Glutamatergic neuron (in vitro differentiated cells): ENCODE measurements around the gene CDH2. TPM values are rescaled to one million over a fixed set of nuclear protein-coding genes. Genes with fewer than 3 reads are reported as not detected.

Source experiments
- DNase-seq: peaks from one replicate; pipeline ENCODE4 v3.0.0; 2022
- H3K27ac Mint-ChIP-seq: one replicate; pipeline ENCODE4 v1.8.0; 2020; ENCODE audit warnings: mild to moderate bottlenecking, mixed read lengths, inconsistent platforms; ENCODE audit not compliant: unreplicated experiment
- H3K27me3 Mint-ChIP-seq: one replicate; pipeline ENCODE4 v1.8.0; 2020; ENCODE audit warnings: mild to moderate bottlenecking, moderate library complexity, mixed read lengths, inconsistent platforms; ENCODE audit not compliant: unreplicated experiment
- H3K36me3 Mint-ChIP-seq: one replicate; pipeline ENCODE4 v1.8.0; 2020; ENCODE audit warnings: mild to moderate bottlenecking, mixed read lengths, inconsistent platforms; ENCODE audit not compliant: unreplicated experiment
- H3K4me1 Mint-ChIP-seq: one replicate; pipeline ENCODE4 v1.8.0; 2020; ENCODE audit warnings: mild to moderate bottlenecking, low read depth, mixed read lengths, inconsistent platforms; ENCODE audit not compliant: unreplicated experiment
- H3K4me3 Mint-ChIP-seq: one replicate; pipeline ENCODE4 v1.8.0; 2020; ENCODE audit warnings: mild to moderate bottlenecking, mixed read lengths, inconsistent platforms; ENCODE audit not compliant: unreplicated experiment
- H3K9me3 Mint-ChIP-seq: one replicate; pipeline ENCODE4 v1.8.0; 2020; ENCODE audit warnings: mild to moderate bottlenecking, moderate library complexity, mixed read lengths, inconsistent platforms; ENCODE audit not compliant: unreplicated experiment
- CTCF ChIP-seq: fragments of 200-600 bp; sonication (generic); IDR thresholded peaks from one replicate; pipeline ENCODE4 v1.5.0; 2021; ENCODE audit not compliant: partially characterized antibody, unreplicated experiment
- total RNA-seq: library from RNA; stranded (reverse); fragmentation: NEBNext Ultra II Directional; extraction: Animal tissue kit (Norgen Biotek cat#: 25700); gene quantifications from one replicate; pipeline ENCODE4 v1.2.1, GENCODE V29; 2021; ENCODE audit not compliant: unreplicated experiment

Gene CDH2
- total RNA-seq, 1 donor from 2014 or later, result 224 TPM

DNA sequence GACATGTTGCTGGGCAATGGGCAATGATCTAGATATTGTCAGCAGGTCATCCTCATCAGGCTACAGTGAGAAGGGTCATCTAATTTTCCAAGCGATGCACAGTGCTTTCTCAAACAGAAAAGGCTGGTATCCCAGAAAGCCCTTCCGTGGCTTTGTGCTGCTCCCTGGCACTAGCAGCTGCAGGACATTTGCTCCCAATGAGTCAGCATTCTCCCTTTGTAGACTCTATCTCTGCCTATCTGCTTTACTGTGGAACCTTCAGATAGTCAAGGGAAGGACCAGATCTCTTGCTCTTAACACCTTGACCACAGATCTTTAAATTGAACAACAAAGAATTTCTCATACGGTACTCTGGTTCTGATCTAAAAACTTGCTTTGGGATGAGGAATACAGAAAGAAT is 101.4 kb downstream of the CDH2 start:
- no peak for DNase-seq
- TF ChIP-seq CTCF, result no peak
- H3K4me1 Mint-ChIP-seq, result peaks cover 38% of the 10 kb centered on the region
- peak overlapping the region; percentile 9 for H3K27ac Mint-ChIP-seq
- no peak overlapping the region for H3K4me3 Mint-ChIP-seq
- no peaks in the 10 kb centered on the region for H3K36me3 Mint-ChIP-seq
- no peaks in the 10 kb centered on the region for H3K9me3 Mint-ChIP-seq
- peaks cover 5% of the 10 kb centered on the region for H3K27me3 Mint-ChIP-seq

- no peaks in the 10 kb centered on the region for H3K36me3 Mint-ChIP-seq
- peaks cover 5% of the 10 kb centered on the region for H3K27me3 Mint-ChIP-seq
- H3K9me3 Mint-ChIP-seq, result no peaks in the 10 kb centered on the region
- H3K4me3 Mint-ChIP-seq, result no peak overlapping the region
- H3K4me1 Mint-ChIP-seq, result peaks cover 33% of the 10 kb centered on the region
- TF ChIP-seq CTCF, result no peak
- no peak for DNase-seq
- no peak overlapping the region for H3K27ac Mint-ChIP-seq
Measured at GRCh38 chr18:28074076-28074475, 102.9 kb downstream of the CDH2 start.

GRCh38 chr18:28073658-28074057 is 103.3 kb downstream of the CDH2 start:
- peaks cover 33% of the 10 kb centered on the region for H3K4me1 Mint-ChIP-seq
- peaks cover 5% of the 10 kb centered on the region for H3K27me3 Mint-ChIP-seq
- no peak for TF ChIP-seq CTCF
- no peak for DNase-seq
- H3K4me3 Mint-ChIP-seq, result no peak overlapping the region
- H3K9me3 Mint-ChIP-seq, result no peaks in the 10 kb centered on the region
- H3K36me3 Mint-ChIP-seq, result no peaks in the 10 kb centered on the region
- no peak overlapping the region for H3K27ac Mint-ChIP-seq

- no peak for DNase-seq
Measured at GRCh38 chr18:28071199-28071598, 105.7 kb downstream of the CDH2 start.

DNA sequence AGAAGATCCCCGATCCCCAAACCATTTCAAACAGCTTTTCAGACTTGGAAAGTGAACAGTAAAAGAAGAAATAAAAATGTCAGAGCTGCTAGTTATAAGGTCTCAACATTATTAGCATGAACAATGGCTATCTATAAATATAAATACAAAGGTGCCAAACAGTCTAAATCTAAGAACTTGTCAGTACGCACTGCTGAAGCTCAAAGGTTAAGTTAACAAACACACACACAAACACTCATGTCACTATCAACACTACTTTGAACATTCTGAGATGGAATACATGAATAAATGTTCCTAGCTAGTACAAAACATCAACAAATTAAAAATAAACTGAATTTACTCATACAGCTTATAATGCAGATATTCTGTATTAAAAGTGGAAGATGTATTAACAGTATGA is 108.7 kb downstream of the CDH2 start:
- TF ChIP-seq CTCF, result no peak
- Mint-ChIP-seq H3K27me3 (peaks cover 2% of the 10 kb centered on the region), H3K4me3 (no peak overlapping the region), H3K36me3 (no peaks in the 10 kb centered on the region), H3K4me1 (peaks cover 15% of the 10 kb centered on the region), H3K9me3 (peaks cover 4% of the 10 kb centered on the region), H3K27ac (no peak overlapping the region)
- DNase-seq, result no peak

More at GRCh38 chr18:28071199-28071598, 105.7 kb downstream of the CDH2 start:
- H3K4me1 Mint-ChIP-seq, result peaks cover 29% of the 10 kb centered on the region
- no peak overlapping the region for H3K27ac Mint-ChIP-seq
- no peak overlapping the region for H3K4me3 Mint-ChIP-seq
- TF ChIP-seq CTCF, result no peak
- H3K27me3 Mint-ChIP-seq, result peaks cover 5% of the 10 kb centered on the region
- no peaks in the 10 kb centered on the region for H3K9me3 Mint-ChIP-seq
- no peaks in the 10 kb centered on the region for H3K36me3 Mint-ChIP-seq
